BE2C (cell line): Measurements from ENCODE around the gene PTPN6.

Source experiments
- DNase-seq: peaks from one replicate; pipeline ENCODE4 v3.0.0-alpha.2; 2020
- H3K27me3 ChIP-seq: fragments of 250-450 bp; sonication (Bioruptor Pico); 2 replicates; pipeline ENCODE4 v1.5.1; 2020; ENCODE audit warnings: mild to moderate bottlenecking
- H3K36me3 ChIP-seq: fragments of 250-450 bp; sonication (Bioruptor Pico); 2 replicates; pipeline ENCODE4 v1.5.1; 2020; ENCODE audit warnings: mild to moderate bottlenecking
- H3K4me1 ChIP-seq: fragments of 250-450 bp; sonication (Bioruptor Pico); 2 replicates; pipeline ENCODE4 v1.5.1; 2020
- H3K4me3 ChIP-seq: 2 replicates; pipeline ENCODE4 v1.5.1; 2011; ENCODE audit warnings: low read depth, low read length
- H3K9me3 ChIP-seq: fragments of 250-450 bp; sonication (Bioruptor Pico); 2 replicates; pipeline ENCODE4 v1.5.1; 2020
- TF ChIP-seq, protein P1 (sequence below): IDR thresholded peaks from 2 replicates; pipeline ENCODE4 v1.5.1; 2012; ENCODE audit warnings: mild to moderate bottlenecking, low read depth, low read length

PTPN6 gene

DNA sequence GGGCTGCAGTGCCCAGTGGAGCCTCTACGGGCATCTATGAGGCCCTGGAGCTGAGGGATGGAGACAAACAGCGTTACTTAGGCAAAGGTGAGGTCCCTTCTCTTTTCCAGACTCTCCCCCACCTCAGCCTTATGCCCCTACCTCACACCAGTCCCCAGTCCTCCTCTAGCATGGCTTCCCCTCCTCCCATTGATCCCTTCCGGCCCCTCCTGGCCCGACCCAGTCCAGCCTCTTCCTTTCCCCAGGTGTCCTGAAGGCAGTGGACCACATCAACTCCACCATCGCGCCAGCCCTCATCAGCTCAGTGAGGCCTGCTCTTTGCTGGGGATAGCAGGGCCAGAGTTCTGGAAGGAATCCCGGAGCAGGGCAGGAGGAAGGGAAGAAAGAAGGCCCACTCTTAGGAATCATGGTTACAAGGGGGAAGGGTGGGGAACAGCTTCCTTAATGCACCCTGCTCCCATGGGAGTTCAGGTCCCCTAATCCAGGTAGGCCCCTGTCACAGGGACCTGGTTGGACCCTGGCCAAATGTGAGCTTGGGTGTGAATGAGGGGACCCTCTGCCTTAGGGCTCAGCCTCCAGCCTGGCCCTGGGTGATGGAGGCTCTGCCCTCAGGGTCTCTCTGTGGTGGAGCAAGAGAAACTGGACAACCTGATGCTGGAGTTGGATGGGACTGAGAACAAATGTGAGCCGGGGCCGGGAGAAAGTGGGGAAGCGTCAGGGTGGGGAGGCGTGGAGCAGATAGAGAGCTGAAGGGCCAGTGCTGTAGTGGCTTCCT is 34.5 kb upstream of the PTPN6 start:
- Histone ChIP-seq H3K4me3 (no peak overlapping the region), H3K4me1 (peaks cover 3% of the 10 kb centered on the region; the same call in 1 of the 2 replicates)
- DNase-seq = no peak

DNA sequence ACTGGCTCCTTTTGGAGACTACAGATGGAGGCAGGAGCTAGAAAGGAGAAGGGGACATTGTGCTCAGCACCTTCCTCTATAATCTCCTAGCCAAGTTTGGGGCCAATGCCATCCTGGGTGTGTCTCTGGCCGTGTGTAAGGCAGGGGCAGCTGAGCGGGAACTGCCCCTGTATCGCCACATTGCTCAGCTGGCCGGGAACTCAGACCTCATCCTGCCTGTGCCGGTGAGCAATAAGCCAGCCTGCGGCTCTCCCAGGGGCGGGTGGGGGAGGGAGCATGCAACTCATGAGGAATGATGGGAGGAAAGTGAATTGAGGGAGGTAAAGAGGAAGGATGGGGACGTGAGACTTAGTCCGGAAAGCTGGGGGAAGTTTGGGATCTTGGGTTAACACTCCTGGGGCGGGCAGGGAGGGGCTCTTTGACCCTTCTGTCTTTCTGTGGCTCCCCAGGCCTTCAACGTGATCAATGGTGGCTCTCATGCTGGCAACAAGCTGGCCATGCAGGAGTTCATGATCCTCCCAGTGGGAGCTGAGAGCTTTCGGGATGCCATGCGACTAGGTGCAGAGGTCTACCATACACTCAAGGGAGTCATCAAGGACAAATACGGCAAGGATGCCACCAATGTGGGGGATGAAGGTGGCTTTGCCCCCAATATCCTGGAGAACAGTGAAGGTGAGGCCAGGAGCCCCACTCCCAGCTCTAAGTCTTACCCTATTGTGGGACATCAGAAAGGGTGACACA is 33.5 kb upstream of the PTPN6 start:
- TF ChIP-seq, protein P1, sequence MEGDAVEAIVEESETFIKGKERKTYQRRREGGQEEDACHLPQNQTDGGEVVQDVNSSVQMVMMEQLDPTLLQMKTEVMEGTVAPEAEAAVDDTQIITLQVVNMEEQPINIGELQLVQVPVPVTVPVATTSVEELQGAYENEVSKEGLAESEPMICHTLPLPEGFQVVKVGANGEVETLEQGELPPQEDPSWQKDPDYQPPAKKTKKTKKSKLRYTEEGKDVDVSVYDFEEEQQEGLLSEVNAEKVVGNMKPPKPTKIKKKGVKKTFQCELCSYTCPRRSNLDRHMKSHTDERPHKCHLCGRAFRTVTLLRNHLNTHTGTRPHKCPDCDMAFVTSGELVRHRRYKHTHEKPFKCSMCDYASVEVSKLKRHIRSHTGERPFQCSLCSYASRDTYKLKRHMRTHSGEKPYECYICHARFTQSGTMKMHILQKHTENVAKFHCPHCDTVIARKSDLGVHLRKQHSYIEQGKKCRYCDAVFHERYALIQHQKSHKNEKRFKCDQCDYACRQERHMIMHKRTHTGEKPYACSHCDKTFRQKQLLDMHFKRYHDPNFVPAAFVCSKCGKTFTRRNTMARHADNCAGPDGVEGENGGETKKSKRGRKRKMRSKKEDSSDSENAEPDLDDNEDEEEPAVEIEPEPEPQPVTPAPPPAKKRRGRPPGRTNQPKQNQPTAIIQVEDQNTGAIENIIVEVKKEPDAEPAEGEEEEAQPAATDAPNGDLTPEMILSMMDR = no peak
- Histone ChIP-seq H3K36me3 (peaks cover 39% of the 10 kb centered on the region), H3K9me3 (no peaks in the 10 kb centered on the region), H3K27me3 (no peaks in the 10 kb centered on the region), H3K4me1 (peaks cover 3% of the 10 kb centered on the region; the same call in 1 of the 2 replicates), H3K4me3 (no peak overlapping the region)
- no peak for DNase-seq

More for the DNA sequence above, 34.5 kb upstream of the PTPN6 start:
- Histone ChIP-seq H3K36me3 (peaks cover 29% of the 10 kb centered on the region), H3K27me3 (no peaks in the 10 kb centered on the region), H3K9me3 (no peaks in the 10 kb centered on the region)
- TF ChIP-seq, protein P1 = no peak

DNA sequence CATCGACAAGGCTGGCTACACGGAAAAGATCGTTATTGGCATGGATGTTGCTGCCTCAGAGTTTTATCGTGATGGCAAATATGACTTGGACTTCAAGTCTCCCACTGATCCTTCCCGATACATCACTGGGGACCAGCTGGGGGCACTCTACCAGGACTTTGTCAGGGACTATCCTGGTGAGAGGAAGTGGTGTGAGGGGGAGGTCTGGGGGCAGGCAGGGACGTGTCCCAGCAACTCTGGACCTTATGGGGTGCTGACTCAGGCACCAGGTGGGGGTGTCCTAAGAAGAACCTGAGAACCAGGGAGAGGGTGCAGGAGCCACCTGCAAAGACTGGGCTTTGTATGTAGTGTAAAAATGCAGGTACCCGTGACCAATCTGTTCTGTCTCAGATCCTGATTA is 31.6 kb upstream of the PTPN6 start:
- TF ChIP-seq, protein P1 = no peak
- peaks cover 2% of the 10 kb centered on the region for H3K4me1 ChIP-seq
- peaks cover 39% of the 10 kb centered on the region for H3K36me3 ChIP-seq
- DNase-seq = no peak
- H3K27me3 ChIP-seq = no peaks in the 10 kb centered on the region
- no peak overlapping the region for H3K4me3 ChIP-seq
- no peaks in the 10 kb centered on the region for H3K9me3 ChIP-seq

DNA sequence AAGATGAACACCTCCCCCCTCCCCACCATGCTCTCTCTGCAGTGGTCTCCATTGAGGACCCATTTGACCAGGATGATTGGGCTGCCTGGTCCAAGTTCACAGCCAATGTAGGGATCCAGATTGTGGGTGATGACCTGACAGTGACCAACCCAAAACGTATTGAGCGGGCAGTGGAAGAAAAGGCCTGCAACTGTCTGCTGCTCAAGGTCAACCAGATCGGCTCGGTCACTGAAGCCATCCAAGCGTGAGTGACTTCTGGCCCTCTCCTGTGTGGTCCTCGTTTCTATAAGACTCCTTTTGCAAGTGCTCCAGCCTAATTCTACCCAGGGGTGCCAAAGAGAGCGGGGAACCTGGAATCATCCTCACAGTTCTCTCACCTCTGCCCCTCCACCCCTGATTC is 29.6 kb upstream of the PTPN6 start:
- Histone ChIP-seq H3K4me3 (no peak overlapping the region), H3K27me3 (no peaks in the 10 kb centered on the region), H3K36me3 (peaks cover 35% of the 10 kb centered on the region), H3K4me1 (peaks cover 17% of the 10 kb centered on the region), H3K9me3 (no peaks in the 10 kb centered on the region)
- TF ChIP-seq, protein P1 = no peak
- DNase-seq = no peak

DNA sequence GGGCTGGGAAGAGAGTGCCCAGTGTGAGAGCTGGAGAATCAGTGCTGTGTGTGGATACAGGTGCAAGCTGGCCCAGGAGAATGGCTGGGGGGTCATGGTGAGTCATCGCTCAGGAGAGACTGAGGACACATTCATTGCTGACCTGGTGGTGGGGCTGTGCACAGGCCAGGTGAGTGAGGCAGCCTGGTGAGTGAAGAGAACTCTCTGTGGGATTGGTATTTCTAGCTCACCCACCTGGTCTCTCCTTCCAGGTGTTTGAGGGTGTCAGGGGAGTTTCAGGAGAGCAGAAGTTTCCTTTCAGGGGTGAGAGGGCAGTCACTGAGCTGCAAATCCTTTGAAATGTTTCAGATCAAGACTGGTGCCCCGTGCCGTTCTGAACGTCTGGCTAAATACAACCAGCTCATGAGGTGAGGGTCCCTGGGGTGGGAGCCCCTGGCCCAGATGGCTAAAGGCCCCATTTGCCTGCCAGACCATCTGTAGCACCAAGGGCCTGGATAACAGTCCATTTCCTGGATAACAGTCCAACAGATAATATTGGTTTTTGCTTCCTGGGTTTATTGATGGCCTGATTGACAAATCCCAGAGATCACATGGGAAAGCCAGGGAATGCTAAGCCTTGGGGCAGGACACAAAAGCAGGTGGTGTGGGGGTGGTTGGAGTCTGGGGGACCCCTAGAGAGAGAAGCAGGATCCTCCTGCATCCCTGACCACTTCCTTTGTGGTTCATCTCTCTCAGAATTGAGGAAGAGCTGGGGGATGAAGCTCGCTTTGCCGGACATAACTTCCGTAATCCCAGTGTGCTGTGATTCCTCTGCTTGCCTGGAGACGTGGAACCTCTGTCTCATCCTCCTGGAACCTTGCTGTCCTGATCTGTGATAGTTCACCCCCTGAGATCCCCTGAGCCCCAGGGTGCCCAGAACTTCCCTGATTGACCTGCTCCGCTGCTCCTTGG is 28.9 kb upstream of the PTPN6 start:
- DNase-seq = no peak
- Histone ChIP-seq H3K36me3 (peaks cover 28% of the 10 kb centered on the region), H3K4me1 (peaks cover 17% of the 10 kb centered on the region), H3K9me3 (no peaks in the 10 kb centered on the region), H3K27me3 (no peaks in the 10 kb centered on the region), H3K4me3 (no peak overlapping the region)
- TF ChIP-seq, protein P1 = no peak
